B cell (primary cell): Measurements from ENCODE around the gene SF3B5.

ENCODE experiments used
- CTCF ChIP-seq: fragments of 200-600 bp; IDR thresholded peaks from one replicate; pipeline ENCODE4 v1.8.0; 2022; ENCODE audit warnings: antibody characterized with exemption, mild to moderate bottlenecking
- EZH2 ChIP-seq: IDR thresholded peaks from 2 replicates; pipeline ENCODE4 v1.6.1; 2012; ENCODE audit warnings: borderline replicate concordance, low read depth, mild to moderate bottlenecking, moderate library complexity, low read length; ENCODE audit not compliant: insufficient read depth, poor library complexity, severe bottlenecking

GRCh38 chr6:144090384-144090783, 5.0 kb downstream of the SF3B5 start:
- TF ChIP-seq CTCF (peak; percentile 24), EZH2 (no peak)
